HG03469 (cell line): ENCODE results near the gene POLRMT.
"Not testable (repeated sequence)": the region's sequence is repeated elsewhere in the genome, so short reads cannot be mapped to it uniquely, and the experiment has no call there.

Experiments
- ATAC-seq: cut with Tn5 transposase; IDR thresholded peaks from one replicate; pipeline ENCODE4 v1.9.1; 2021; ENCODE audit warnings: mild to moderate bottlenecking, moderate library complexity, moderate number of reproducible peaks; ENCODE audit not compliant: unreplicated experiment

The POLRMT gene

DNA sequence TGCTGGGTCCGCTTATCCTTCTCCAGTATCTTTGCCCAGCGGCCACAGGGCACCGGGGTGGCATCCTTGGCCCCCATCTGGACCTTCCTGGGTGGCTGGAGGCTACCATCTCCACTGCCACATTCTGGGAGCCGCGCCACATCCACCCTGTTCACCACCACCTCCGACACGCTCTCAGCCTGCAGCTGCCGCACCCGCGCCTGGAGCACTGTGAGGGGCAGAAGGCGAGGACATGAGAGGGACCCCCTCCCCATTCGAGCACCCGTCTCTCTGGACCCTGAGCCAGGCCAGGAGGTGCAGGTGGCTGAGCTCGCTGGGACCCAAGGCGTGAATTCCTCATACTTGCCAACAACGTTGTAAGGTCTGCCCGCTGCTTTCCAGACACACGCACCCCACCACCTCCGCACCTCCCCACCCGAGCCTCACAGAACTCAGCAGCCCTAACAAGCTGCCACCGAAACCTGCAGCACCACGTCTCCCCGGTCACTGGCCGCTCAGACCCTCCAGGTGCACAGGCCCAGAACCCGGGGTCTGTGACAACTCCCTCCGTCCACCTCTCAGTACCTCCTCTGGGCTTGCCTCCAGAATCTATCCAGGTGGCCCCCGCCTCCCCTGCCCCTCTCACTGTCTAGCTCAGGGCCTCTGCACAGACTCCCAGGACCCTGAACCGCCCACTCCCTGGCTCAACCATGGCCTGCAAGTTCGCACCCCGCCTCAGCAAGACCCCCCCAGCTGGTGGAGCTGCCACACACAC, 3.2 kb downstream of the POLRMT start:
- no peak for ATAC-seq

DNA sequence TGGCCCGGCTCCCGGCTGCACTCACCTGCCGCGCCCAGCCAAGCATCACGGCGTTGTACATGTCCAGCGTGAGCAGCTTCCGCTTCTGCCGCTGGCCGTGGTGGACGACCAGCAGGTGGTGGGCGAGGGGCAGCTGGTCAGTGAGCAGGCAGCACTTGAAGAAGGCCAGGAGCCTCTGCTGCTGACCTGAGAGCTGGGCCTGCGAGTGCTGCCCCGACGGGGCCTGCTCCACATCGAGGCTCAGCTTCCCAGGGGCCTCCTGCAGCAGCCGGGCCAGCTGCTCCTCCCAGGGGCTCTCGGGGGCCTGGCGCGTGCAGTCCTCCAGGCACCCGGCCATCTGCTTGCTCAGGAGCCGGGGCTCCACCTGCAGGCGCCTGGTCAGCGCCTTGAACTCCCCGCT, 3.8 kb downstream of the POLRMT start:
- not testable (repeated sequence) for ATAC-seq

DNA sequence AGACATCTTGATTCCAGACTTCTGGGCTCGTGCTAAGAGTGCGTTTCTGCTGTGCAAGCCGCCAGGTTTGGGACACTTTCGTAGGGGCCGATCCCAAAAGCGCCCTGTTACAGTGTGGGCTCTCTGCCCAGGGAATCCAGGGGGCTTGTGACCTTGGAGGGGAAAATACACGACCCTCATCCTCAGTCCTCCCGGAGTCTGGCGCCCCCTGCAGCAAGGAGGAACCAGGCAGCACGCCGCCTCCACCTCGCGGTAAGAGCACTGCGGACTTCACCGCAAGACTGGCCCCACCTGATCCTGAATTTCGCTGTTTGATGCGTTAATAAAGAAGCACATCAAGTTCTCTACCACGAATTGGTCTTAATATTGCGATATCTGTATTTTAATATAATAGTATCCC, 5.2 kb downstream of the POLRMT start:
- no peak for ATAC-seq

DNA sequence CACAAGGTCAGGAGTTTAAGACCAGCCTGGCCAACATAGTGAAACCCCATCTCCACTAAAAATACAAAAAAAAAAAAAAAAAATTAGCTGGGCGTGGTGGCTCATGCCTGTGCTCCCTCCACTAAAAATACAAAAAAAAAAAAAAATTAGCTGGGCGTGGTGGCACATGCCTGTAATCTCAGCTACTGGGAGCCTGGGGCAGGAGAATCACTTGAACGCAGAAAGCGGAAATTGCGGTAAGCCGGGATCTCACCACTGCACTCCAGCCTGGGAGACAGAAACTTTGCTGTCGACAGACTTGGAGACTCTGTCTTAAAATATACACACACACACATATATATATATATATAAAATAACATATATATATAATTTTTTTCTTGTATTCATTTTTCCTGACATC, 6.8 kb downstream of the POLRMT start:
- ATAC-seq, result not testable (repeated sequence)

DNA sequence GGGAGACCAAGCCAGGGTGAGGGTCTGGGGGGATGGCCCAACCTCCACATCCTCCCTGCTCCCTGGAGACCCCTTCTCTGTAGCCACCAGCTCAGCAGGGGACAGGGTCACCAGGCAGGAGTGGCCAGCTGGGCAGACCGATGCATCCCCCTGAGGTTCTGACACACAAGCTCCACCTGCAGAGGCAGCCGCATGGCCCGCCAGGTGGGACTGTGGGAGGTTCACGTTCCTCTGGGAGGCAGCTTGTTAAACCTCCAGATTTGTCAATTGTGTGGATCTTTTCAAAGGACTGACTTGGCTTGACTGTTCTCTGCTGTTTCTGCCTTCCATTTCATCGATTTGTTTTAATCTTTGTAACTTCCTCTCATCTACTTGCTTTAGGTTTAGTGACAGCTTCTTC, 8.1 kb downstream of the POLRMT start:
- ATAC-seq, result no peak

DNA sequence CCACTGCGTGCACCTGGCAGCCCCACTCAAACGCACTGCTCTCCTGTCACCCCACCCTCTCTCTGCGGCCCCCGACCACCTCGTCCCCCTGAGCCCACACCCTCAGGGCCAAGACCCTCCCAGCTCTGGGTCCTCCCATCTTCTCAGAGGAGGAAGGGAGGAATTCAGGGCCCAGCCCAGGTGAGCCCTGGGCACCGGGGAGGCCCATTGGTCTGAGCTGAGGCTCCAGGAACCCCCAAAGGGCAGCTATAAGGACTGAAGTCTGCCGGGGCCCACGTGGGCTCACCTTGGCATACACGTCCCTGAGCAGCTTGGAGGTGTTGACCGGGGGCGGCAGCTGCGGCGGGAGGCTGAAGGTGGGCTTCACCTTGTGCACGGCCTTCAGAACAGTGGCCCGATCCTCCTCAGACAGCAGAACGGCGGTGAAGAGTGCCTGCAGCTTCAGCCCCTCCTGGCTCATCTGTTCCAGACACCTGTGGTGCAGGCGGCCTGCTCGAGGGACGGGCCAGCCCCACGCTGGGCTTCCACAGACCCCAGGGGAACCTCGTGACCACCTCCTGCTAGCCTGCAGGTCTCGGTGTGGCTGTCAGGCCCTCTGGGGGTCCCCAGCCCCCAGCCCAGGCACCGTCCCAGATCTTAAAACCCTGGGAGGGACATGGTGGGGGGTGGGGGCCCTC, 8.8 kb downstream of the POLRMT start:
- ATAC-seq, result no peak

DNA sequence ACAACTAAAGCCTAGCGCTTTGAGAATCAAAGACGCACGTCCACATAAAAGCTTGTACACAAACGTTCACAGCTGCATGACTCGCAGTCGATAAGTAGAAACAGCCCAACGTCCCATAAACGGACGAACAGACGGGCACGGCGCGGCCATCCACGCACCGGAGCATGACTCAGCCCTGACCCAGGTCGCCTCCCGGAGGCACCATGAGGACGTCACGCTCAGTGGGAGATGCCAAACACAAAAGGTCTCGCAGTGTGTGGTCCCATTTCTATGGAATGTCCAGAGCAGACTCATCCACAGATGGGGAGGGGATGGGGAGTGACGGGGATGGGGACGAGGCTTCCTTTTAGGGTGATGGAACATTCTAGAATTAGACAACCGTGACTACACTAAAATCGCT, 9.4 kb downstream of the POLRMT start:
- no peak for ATAC-seq

DNA sequence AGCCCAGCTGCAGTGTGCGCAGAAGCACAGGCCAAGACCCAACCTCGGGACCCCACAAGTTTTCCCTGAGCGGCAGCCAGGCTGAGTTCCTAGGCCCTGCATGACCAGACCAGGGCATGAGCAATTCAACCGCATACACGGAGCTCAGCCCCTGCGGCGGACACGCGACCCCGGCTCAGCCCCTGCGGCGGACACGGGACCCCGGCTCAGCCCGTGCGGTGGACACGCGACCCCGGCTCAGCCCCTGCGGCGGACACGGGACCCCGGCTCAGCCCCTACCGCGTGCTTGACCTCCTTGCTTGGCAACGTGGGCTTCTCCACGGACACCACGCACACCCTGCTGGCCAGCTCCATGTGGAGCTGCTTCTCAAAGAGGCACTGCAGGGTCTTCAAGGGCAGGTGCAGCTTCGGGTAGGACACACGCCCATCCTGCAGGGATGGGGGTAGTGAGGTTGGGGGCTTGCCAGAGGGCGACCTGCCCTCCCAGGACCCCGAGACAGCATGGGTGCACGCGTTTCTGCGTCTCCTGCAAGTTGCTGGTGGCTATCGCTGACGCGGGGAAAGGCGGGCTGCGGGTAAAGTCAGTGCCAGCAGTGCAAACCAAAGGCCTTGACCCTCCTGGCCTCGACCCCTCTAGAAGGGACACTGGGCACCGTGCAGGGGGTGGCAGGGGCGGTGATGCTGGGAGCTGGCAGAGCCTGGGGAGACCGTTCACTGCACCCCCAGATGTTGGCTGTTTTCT, 10.0 kb downstream of the POLRMT start:
- no peak for ATAC-seq

DNA sequence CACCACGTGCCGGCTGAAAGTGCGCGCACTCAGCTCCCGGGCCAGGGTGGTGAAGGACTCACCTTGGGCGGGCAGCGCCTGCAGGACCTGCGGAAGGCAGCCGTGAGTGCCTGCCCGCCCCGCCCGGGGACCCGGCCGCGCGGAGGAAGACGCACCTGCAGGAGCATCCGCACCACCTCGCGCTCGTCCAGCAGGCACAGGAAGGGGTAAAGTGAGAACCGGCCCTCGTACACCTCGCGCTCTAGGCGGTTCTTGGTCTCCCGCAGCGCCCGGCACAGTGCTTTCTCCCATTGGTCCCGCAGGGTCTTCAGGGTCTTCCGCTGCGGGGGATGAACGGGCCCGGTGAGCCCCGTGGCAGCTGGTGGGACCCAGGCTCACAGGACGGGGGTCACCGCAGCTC, 10.7 kb downstream of the POLRMT start:
- ATAC-seq, result no peak

DNA sequence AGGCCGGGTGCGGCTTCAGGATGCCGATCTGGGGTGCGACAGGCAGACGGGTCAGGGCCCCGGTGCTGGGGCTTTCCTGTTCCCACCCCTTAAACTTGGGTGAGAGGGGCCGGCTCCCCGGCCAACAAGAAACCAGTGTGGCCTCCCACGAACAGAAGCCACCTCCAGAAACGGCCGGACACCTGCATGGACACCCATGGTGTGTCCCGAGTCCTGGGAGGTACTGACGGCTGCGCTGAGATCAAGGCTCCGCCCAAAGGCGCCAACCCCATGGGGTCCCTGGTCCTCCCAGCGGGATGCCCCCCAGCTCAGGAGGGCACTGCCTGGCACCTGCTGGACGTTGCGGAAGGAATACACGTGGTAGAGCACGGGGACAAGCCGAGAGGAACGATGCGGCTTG, 11.5 kb downstream of the POLRMT start:
- no peak for ATAC-seq

DNA sequence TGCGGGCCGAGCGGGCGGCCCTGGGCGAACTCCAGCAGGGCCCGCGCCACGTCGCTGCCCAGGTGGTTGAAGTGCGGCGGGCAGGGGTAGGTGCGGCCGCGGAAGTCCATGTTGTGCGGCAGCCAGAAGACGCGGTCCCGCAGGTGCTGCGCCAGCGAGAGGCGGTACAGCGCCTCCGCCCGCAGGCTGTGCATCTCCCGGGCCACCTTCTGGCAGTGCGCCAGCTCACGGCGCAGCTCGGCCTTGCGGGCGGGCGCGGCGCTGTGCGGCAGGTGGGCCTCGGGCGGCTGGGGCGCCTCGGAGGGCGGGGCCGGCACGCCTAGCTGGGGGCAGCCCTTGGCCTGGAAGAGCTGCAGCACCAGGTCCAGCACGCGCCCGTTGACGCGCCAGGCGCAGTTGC, 12.1 kb downstream of the POLRMT start:
- not testable (repeated sequence) for ATAC-seq

DNA sequence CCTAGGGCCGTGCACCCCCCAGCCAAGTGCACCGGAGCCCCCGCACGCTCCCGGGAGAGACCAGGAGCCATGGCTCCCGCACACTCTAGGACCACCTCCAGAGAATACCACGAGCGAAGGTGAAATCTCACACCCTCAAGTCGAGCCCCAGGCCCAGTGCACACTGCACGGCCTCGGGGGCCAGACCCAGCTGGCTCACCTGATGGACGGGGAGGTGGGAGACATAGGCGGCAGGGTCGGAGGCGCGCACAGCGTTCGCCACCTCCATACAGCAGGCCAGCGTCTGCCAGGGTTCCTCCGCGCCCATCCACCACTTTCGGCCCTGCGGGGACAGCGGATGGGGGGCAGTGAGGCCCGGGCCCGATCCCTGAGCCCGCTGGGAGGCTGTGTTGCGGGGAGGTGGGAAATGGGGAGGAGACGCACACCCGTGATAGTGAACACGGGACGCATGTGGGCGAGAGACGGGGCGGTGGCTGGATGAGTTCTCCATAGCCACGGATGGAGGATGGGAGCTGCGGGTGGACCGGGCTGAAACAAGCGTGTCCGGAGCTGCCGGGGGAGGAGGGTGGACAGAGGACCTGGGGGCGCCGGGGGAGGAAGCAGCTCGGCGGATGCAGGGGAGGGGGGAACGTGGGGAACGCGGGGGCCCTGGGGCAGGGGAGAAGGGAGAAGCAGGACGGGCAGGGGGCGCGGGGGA, 13.0 kb downstream of the POLRMT start:
- ATAC-seq, result no peak

DNA sequence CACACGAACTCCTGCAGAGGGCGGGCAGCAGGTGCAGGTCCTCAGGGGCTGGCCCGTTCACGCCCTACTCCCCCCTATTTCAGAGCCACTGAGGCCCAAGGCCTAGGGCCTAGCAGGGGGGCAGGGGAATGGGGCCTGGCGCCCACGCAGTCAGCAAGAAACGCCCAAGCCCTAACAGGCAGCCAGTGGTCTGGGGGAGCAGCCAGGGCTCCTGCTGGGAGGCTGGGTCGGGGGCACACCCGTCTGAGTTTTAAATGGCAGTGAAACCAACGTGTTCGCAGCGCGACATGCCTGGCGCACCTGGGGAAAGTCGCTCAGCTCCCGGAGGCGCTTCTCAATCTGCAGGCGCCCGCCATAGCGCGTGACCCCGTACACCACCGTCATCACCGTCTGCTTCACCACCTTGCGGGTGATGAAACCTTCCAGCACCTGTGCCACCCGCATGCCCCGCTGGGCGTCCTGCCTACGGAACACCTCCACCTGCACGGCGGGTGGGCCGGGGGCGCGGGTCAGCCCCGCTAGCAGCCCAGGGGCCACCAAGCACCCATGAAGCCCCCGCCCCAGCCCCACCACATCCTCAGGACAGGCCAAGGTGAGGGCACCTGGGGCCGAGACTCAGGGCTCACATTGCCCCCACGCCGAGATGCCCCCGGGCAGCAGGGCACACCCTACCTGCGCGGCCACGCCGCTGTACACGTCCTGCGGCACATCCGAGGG, 13.9 kb downstream of the POLRMT start:
- ATAC-seq, result no peak

DNA sequence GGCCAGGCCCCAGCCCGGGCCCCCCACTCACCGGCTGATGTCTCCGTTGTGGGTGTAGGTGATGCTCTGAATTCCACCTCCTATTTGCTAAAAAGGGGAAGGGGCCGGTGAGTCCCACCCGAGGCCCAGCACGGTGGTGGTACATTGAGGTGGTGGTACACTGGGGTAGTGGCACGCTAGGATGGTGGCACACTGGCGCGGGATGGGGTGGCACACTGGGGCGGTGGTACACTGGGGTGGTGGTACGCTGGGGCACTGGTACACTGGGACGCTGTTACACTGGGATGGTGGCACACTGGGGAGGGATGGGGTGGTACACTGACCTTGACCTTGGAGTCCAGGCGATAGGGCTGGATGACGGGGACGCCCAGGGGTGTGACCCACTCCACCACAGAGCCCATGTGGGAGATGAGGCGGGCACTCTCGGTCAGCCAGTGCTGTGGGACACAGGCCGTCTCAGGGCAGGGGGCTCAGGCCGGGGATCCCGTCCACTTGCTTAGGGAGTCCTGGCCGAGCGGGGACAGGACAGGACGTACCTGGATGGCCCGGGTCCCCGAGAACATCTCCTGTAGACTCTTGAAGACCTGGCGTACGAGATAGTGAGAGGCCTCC, 14.6 kb downstream of the POLRMT start:
- ATAC-seq, result no peak

DNA sequence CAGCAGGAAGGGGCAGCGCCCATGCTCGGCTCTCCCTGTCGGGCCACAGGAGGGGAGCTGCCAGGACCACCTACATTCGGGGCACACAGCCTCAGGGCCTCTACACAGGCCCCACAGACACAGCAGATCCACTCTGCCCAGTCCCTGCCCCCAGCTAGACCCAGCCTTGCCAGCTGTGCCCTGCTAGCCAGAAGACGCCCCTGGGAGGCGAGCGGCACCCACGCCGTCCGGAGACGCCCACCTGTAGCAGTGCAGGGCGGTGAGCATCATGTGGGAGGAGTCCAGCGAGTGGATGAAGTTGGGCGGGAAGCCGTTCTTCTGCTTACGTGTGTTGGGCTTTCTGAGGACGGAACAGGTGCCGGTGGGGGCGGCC, 15.1 kb downstream of the POLRMT start:
- ATAC-seq, result no peak

DNA sequence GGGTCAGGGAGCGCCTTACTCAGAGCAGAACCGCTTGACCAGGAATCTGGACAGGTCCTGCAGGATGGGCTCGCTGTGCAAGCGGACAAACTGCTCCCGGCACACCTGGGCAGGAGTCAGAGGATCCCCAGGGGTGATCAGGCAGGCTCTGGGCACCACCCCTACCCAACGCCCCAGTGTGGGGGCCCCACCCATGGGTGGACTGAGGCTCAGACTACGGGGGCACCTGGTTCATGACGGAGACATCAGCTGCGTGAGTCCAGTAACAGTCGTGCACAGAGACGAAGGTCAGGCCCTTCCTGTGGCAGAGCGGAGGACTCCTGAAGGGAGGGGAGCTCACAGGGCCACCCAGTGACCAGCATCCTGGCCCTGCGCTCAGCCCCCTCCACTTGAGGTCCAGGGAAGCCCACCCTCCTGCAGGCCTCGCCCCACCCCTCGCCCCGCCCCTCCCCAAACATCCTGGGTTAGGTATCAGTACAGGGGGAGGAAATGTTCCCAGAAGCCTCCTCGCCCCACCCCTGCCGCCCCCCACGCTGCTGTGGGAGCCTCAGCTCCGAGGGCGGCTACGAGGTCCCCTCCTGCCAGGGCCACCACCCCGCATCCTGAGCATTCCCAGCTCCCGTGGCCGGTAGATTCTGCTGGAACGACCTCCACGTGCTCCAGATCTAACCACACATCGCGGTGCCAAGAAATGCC, 15.6 kb downstream of the POLRMT start:
- ATAC-seq, result no peak

DNA sequence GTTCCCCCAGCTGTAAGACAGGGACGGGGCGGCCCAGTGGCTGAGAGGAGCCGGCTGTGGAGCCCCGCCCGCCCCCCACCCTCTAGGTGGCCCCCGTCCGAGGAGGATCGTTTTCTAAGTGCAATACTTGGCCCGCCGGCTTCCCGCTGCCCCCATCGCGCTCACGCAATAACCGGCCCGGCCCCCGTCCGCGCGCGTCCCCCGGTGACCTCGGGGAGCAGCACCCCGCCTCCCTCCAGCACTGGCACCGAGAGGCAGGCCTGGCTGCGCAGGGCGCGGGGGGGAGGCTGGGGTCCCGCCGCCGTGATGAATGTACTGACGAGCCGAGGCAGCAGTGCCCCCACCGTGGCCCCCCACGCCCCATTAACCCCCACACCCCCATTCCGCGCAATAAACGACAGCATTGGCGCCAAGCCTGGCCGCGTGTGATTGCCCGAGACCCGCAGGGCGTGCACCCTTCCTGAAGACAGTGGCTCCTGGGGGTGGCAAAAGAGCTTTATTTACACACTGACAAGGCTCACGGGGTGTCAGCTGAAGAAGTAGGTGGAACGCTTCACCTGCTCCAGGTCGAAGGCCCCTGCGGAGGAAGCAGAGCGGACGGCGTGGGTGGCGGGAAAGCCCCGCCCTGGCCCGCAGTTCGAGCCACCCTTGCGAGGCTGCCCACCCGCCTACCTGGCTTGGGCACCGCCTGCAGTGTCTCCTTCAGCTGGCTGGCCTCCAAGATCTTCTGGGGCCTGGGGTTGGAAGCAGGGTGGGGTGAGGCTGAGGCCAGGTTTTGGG, 16.4 kb downstream of the POLRMT start:
- no peak for ATAC-seq

DNA sequence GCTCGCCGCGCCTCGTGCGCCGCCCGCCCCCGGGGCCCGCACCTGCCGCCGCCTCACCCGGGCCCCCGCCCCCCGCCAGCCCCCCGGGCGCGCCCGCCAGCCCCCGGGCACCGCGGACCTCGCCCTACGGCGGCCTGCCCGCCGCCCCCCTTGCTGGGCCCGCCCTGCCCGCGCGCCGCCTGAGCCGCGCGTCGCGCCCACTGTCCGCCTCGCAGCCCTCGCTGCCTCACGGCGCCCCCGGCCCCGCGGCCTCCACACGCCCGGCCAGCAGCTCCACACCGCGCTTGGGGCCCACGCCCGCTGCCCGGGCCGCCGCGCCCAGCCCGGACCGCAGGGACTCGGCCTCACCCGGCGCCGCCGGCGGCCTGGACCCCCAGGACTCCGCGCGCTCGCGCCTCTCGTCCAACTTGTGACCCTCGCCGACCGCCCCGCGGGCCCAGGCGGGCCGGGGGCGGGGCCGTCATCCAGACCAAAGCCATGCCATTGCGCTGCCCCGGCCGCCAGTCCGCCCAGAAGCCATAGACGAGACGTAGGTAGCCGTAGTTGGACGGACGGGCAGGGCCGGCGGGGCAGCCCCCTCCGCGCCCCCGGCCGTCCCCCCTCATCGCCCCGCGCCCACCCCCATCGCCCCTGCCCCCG, 17.2 kb downstream of the POLRMT start:
- ATAC-seq, result no peak
